HFF-Myc (cell line): ENCODE results near the gene SERPINB1.

Source experiments
- DNase-seq: peaks from one replicate; pipeline ENCODE4 v3.0.0-alpha.2; 2011; ENCODE audit warnings: low read depth; ENCODE audit errors: extremely low read depth
- H3K4me3 ChIP-seq: replicated peaks from 2 replicates; pipeline ENCODE4 v1.5.1; 2011; ENCODE audit warnings: low read depth, mild to moderate bottlenecking, control low read depth, low read length
- CTCF ChIP-seq: IDR thresholded peaks from 2 replicates; pipeline ENCODE4 v1.5.1; 2012; ENCODE audit warnings: mild to moderate bottlenecking, low read depth, low read length, control low read depth; ENCODE audit errors: missing control alignments

The SERPINB1 gene

GRCh38 chr6:2817903-2818443, 23.7 kb downstream of the SERPINB1 start:
- DNase-seq: no peak
- no peak overlapping the region for H3K4me3 ChIP-seq
- TF ChIP-seq CTCF: no peak

DNA sequence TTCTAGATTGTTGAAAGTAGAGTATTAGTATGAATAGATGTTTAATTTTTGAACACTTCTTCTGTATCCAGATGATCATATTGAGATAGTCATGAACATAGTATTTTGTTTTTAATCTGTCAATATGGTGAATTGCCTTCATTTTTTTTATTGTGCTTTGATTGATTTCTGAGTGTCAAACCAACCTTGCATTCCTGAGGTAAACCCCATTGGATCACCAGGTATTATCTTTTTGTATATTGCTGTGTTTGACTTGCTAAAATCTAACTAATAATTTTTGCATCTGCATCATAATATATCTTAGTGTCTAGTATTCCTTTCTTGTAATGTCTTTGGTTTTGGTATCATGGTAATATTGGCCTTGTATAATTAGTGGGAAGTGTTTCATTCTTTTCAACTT, 25.5 kb downstream of the SERPINB1 start:
- DNase-seq: no peak
- no peak overlapping the region for H3K4me3 ChIP-seq

DNA sequence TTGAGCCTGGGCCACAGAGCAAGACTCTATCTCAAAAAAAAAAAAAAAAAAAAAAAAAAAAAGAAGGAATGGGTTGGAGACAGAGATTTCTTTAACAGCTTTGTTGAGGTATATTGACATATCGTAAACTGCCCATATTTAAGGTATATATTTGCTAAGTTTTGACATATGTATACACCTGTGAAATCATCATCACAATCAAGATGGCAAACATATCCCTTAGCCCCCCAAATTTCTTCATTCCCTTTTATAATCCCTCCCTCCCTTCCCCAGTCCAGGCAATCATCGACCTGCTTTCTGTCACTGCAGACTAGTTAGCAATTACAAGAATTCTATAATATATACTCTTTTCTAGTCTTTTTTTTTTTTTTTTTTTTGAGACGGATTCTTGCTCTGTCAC, 29.0 kb downstream of the SERPINB1 start:
- no peak for DNase-seq
- no peak overlapping the region for H3K4me3 ChIP-seq
- TF ChIP-seq CTCF: no peak

More for the DNA sequence above, 25.5 kb downstream of the SERPINB1 start:
- TF ChIP-seq CTCF: no peak

GRCh38 chr6:2810092-2810671, 31.5 kb downstream of the SERPINB1 start:
- no peak for DNase-seq
- TF ChIP-seq CTCF: no peak
- H3K4me3 ChIP-seq: no peak overlapping the region

DNA sequence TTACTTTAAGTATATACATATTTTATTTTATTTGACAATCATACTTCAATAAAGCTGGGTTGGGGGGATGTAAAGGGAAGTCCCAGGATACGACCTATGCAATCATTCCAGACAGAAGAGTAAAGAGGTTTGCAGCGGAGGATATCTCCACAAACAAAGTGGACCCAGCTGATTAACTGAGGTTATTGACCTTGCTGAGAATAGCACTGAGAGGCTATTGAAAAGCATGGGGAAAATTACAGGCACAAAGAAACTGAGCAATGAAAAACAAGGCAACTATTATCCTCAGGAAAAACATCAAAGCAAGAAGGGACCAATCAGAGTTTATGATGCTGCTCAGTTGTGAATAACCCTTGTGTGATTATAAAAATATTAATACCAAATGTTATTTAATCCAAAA, 32.6 kb downstream of the SERPINB1 start:
- DNase-seq: no peak
- no peak for TF ChIP-seq CTCF
- no peak overlapping the region for H3K4me3 ChIP-seq

DNA sequence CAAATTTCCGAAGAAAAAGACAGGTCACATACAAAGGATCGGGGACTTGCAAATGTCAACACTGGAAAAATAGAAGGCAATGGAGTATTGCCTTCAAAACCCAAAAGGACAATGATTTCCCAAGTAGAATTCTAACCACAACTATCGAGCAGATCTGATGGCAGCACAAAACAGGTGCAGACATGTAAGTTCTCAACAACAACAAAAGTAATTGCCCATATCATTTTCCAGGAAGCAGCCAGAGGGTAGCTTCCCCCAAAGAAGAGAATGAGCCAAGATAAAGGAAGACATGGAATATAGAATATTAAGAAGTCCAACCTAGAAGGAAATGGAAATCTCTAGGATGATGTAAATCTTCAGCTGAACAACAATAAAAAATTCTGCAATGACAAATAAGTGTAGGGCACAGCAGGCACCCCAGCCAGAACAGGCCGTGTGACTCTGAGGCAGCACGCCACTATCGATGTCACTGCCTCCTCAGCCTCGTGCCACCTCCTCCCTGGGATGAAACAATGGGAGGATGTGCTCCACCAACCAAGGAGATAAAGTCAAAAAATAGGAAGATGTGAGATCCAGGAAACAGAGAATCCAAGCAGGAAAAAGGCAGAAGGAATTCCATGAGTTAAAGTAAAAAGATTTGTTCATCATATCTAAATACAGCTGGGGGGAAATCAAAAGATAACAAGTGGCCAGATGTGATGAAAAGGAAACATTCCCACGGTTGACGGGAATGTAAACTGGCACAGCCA, 34.1 kb downstream of the SERPINB1 start:
- no peak for TF ChIP-seq CTCF
- no peak overlapping the region for H3K4me3 ChIP-seq
- no peak for DNase-seq
